WTC11 (cell line): ENCODE measurements around the gene SRGAP1. TPM values are rescaled to one million over a fixed set of nuclear protein-coding genes. Genes with fewer than 3 reads are reported as not detected.

Experiments
- ATAC-seq: fragments of 200-7000 bp; cut with Tn5 transposase; 2 replicates; pipeline ENCODE4 v1.10.0; 2021; ENCODE audit warnings: mild to moderate bottlenecking, moderate library complexity
- CTCF ChIA-PET: fragments of 300-600 bp; sonication (Branson Sonifier 250); formaldehyde crosslinking; loops from one replicate; lab custom pipeline; 2021; ENCODE audit warnings: antibody characterized with exemption; lab: Charles Lee
- POLR2A ChIA-PET: fragments of 350-600 bp; sonication (Branson Sonifier 250); formaldehyde crosslinking; loops from one replicate; lab custom pipeline; 2021; ENCODE audit warnings: antibody characterized with exemption; lab: Charles Lee
- DNase-seq: peaks from one replicate; pipeline ENCODE4 v3.0.0; 2021; ENCODE audit warnings: low spot score
- H3K27ac Mint-ChIP-seq: 2 replicates; pipeline ENCODE4 v1.8.0; 2021; ENCODE audit warnings: mixed read lengths
- H3K27me3 Mint-ChIP-seq: 2 replicates; pipeline ENCODE4 v1.8.0; 2021; ENCODE audit warnings: low read depth, mild to moderate bottlenecking, moderate library complexity, mixed read lengths
- H3K36me3 Mint-ChIP-seq: 2 replicates; pipeline ENCODE4 v1.8.0; 2021; ENCODE audit warnings: mixed read lengths
- H3K4me1 Mint-ChIP-seq: 2 replicates; pipeline ENCODE4 v1.8.0; 2022; ENCODE audit warnings: mixed read lengths
- H3K4me3 Mint-ChIP-seq: 2 replicates; pipeline ENCODE4 v1.8.0; 2021; ENCODE audit warnings: mild to moderate bottlenecking, moderate library complexity, mixed read lengths
- H3K9me3 Mint-ChIP-seq: 2 replicates; pipeline ENCODE4 v1.8.0; 2021; ENCODE audit warnings: mixed read lengths
- ATF1 ChIP-seq: sonication (generic); formaldehyde crosslinking; IDR thresholded peaks from 2 replicates; pipeline ENCODE4 v1.8.1; 2023; ENCODE audit warnings: mild to moderate bottlenecking, moderate library complexity, missing genetic modification reagents
- CREM ChIP-seq: sonication (generic); formaldehyde crosslinking; IDR thresholded peaks from 2 replicates; pipeline ENCODE4 v1.8.1; 2022; ENCODE audit warnings: mild to moderate bottlenecking, missing genetic modification reagents, moderate library complexity
- FOXK1 ChIP-seq: sonication (generic); formaldehyde crosslinking; IDR thresholded peaks from 2 replicates; pipeline ENCODE4 v1.8.0; 2022; ENCODE audit warnings: mild to moderate bottlenecking, moderate library complexity, missing genetic modification reagents
- NFYB ChIP-seq: sonication (generic); formaldehyde crosslinking; conservative IDR thresholded peaks from 2 replicates; pipeline ENCODE4 v1.8.0; 2022; ENCODE audit warnings: low read depth, missing genetic modification reagents
- NR2C2 ChIP-seq: sonication (generic); formaldehyde crosslinking; IDR thresholded peaks from 2 replicates; pipeline ENCODE4 v1.8.0; 2022; ENCODE audit warnings: mild to moderate bottlenecking, missing genetic modification reagents
- SMAD3 ChIP-seq: sonication (generic); formaldehyde crosslinking; IDR thresholded peaks from 2 replicates; pipeline ENCODE4 v1.8.0; 2022; ENCODE audit warnings: missing genetic modification reagents, mild to moderate bottlenecking, borderline replicate concordance
- TCF7 ChIP-seq: sonication (generic); formaldehyde crosslinking; IDR thresholded peaks from 2 replicates; pipeline ENCODE4 v1.8.0; 2022; ENCODE audit warnings: mild to moderate bottlenecking, low read depth, missing genetic modification reagents, moderate library complexity
- ZNF138 ChIP-seq: sonication (generic); formaldehyde crosslinking; conservative IDR thresholded peaks from 2 replicates; pipeline ENCODE4 v1.8.1; 2022; ENCODE audit warnings: mild to moderate bottlenecking, moderate library complexity, missing genetic modification reagents
- ZNF317 ChIP-seq: sonication (generic); formaldehyde crosslinking; IDR thresholded peaks from 2 replicates; pipeline ENCODE4 v1.8.1; 2023; ENCODE audit warnings: low read depth, mild to moderate bottlenecking, moderate library complexity, missing genetic modification reagents, borderline replicate concordance
- total RNA-seq: library from RNA; stranded (reverse); gene quantifications from 3 replicates; pipeline ENCODE4 v1.2.3, GENCODE V29; 2021
- TF ChIP-seq, protein P1 (sequence below): sonication (generic); formaldehyde crosslinking; IDR thresholded peaks from 2 replicates; pipeline ENCODE4 v1.8.0; 2023; ENCODE audit warnings: missing genetic modification reagents
- TF ChIP-seq, protein P2 (sequence below): sonication (generic); formaldehyde crosslinking; IDR thresholded peaks from 2 replicates; pipeline ENCODE4 v1.8.1; 2023; ENCODE audit warnings: mild to moderate bottlenecking, missing genetic modification reagents
- TF ChIP-seq, protein P3 (sequence below): sonication (generic); formaldehyde crosslinking; IDR thresholded peaks from 2 replicates; pipeline ENCODE4 v1.8.0; 2022; ENCODE audit warnings: mild to moderate bottlenecking, missing genetic modification reagents
- TF ChIP-seq, protein P4 (sequence below): sonication (generic); formaldehyde crosslinking; IDR thresholded peaks from 2 replicates; pipeline ENCODE4 v1.8.0; 2022; ENCODE audit warnings: missing genetic modification reagents
- TF ChIP-seq, protein P5 (sequence below): sonication (generic); formaldehyde crosslinking; IDR thresholded peaks from 2 replicates; pipeline ENCODE4 v1.8.1; 2023; ENCODE audit warnings: mild to moderate bottlenecking, moderate library complexity, missing genetic modification reagents
- TF ChIP-seq, protein P6 (sequence below): sonication (generic); formaldehyde crosslinking; conservative IDR thresholded peaks from 2 replicates; pipeline ENCODE4 v1.8.1; 2023; ENCODE audit warnings: mild to moderate bottlenecking, low read depth, missing genetic modification reagents, moderate library complexity
- TF ChIP-seq, protein P7 (sequence below): sonication (generic); formaldehyde crosslinking; IDR thresholded peaks from 2 replicates; pipeline ENCODE4 v1.8.0; 2023; ENCODE audit warnings: mild to moderate bottlenecking, missing genetic modification reagents
- TF ChIP-seq, protein P8 (sequence below): sonication (generic); formaldehyde crosslinking; conservative IDR thresholded peaks from 2 replicates; pipeline ENCODE4 v1.8.1; 2022; ENCODE audit warnings: mild to moderate bottlenecking, missing genetic modification reagents
- TF ChIP-seq, protein P9 (sequence below): sonication (generic); formaldehyde crosslinking; IDR thresholded peaks from 2 replicates; pipeline ENCODE4 v1.8.0; 2022; ENCODE audit warnings: mild to moderate bottlenecking, missing genetic modification reagents

SRGAP1 gene
- total RNA-seq, 1 experiment from 2014 or later = 10.3 TPM

DNA sequence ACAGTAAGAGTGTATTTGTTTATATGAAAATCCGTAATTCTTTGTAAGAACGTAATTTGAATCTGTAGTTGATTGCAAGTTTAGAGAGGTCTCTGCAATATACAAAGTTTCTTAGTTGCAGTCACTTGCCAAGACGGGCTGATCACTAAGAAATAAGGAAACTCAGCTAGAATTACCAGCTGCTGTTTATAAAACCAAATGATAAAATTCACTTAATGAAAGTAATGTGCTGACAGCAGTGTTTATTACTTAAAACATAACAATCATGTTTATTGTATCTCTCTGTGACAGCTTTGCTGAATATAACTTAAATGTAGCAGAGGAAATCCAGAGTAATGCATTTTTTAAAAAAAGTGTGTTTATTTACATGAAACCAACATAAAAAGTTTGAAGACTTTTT, 31.2 kb downstream of the SRGAP1 start (continued):
- TF ChIP-seq NR2C2 (CRISPR knock-in tag) (no peak), ZNF317 (CRISPR knock-in tag) (no peak)
- TF ChIP-seq, protein P1, sequence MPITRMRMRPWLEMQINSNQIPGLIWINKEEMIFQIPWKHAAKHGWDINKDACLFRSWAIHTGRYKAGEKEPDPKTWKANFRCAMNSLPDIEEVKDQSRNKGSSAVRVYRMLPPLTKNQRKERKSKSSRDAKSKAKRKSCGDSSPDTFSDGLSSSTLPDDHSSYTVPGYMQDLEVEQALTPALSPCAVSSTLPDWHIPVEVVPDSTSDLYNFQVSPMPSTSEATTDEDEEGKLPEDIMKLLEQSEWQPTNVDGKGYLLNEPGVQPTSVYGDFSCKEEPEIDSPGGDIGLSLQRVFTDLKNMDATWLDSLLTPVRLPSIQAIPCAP = no peak
- TF ChIP-seq, protein P2, sequence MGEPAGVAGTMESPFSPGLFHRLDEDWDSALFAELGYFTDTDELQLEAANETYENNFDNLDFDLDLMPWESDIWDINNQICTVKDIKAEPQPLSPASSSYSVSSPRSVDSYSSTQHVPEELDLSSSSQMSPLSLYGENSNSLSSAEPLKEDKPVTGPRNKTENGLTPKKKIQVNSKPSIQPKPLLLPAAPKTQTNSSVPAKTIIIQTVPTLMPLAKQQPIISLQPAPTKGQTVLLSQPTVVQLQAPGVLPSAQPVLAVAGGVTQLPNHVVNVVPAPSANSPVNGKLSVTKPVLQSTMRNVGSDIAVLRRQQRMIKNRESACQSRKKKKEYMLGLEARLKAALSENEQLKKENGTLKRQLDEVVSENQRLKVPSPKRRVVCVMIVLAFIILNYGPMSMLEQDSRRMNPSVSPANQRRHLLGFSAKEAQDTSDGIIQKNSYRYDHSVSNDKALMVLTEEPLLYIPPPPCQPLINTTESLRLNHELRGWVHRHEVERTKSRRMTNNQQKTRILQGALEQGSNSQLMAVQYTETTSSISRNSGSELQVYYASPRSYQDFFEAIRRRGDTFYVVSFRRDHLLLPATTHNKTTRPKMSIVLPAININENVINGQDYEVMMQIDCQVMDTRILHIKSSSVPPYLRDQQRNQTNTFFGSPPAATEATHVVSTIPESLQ (CRISPR knock-in tag) = no peak
- TF ChIP-seq, protein P3, sequence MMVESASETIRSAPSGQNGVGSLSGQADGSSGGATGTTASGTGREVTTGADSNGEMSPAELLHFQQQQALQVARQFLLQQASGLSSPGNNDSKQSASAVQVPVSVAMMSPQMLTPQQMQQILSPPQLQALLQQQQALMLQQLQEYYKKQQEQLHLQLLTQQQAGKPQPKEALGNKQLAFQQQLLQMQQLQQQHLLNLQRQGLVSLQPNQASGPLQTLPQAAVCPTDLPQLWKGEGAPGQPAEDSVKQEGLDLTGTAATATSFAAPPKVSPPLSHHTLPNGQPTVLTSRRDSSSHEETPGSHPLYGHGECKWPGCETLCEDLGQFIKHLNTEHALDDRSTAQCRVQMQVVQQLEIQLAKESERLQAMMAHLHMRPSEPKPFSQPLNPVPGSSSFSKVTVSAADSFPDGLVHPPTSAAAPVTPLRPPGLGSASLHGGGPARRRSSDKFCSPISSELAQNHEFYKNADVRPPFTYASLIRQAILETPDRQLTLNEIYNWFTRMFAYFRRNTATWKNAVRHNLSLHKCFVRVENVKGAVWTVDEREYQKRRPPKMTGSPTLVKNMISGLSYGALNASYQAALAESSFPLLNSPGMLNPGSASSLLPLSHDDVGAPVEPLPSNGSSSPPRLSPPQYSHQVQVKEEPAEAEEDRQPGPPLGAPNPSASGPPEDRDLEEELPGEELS (CRISPR knock-in tag) = no peak
- TF ChIP-seq, protein P4, sequence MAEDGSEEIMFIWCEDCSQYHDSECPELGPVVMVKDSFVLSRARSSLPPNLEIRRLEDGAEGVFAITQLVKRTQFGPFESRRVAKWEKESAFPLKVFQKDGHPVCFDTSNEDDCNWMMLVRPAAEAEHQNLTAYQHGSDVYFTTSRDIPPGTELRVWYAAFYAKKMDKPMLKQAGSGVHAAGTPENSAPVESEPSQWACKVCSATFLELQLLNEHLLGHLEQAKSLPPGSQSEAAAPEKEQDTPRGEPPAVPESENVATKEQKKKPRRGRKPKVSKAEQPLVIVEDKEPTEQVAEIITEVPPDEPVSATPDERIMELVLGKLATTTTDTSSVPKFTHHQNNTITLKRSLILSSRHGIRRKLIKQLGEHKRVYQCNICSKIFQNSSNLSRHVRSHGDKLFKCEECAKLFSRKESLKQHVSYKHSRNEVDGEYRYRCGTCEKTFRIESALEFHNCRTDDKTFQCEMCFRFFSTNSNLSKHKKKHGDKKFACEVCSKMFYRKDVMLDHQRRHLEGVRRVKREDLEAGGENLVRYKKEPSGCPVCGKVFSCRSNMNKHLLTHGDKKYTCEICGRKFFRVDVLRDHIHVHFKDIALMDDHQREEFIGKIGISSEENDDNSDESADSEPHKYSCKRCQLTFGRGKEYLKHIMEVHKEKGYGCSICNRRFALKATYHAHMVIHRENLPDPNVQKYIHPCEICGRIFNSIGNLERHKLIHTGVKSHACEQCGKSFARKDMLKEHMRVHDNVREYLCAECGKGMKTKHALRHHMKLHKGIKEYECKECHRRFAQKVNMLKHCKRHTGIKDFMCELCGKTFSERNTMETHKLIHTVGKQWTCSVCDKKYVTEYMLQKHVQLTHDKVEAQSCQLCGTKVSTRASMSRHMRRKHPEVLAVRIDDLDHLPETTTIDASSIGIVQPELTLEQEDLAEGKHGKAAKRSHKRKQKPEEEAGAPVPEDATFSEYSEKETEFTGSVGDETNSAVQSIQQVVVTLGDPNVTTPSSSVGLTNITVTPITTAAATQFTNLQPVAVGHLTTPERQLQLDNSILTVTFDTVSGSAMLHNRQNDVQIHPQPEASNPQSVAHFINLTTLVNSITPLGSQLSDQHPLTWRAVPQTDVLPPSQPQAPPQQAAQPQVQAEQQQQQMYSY (CRISPR knock-in tag) = no peak
- TF ChIP-seq, protein P5, sequence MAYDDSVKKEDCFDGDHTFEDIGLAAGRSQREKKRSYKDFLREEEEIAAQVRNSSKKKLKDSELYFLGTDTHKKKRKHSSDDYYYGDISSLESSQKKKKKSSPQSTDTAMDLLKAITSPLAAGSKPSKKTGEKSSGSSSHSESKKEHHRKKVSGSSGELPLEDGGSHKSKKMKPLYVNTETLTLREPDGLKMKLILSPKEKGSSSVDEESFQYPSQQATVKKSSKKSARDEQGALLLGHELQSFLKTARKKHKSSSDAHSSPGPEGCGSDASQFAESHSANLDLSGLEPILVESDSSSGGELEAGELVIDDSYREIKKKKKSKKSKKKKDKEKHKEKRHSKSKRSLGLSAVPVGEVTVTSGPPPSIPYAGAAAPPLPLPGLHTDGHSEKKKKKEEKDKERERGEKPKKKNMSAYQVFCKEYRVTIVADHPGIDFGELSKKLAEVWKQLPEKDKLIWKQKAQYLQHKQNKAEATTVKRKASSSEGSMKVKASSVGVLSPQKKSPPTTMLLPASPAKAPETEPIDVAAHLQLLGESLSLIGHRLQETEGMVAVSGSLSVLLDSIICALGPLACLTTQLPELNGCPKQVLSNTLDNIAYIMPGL (CRISPR knock-in tag) = no peak

DNA sequence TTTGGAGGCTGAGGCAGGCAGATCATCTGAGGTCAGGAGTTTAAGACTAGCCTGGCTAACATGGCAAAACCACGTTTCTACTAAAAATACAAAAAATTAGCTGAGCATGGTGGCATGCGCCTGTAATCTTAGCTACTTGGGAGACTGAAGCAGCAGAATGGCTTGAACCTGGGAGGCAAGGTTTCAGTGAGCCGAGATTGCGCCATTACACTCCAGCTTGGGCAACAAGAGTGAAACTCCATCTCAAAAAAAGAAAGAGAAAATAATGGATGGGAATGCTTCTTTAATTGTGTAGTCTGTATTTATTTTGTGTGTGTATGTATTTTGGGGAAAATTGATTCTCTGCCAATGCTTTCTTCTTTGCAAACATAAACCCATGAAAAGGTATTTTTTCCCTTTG, 32.5 kb downstream of the SRGAP1 start:
- ATAC-seq (no peak), DNase-seq (no peak)
- POLR2A ChIA-PET = no interaction called here
- CTCF ChIA-PET = no interaction called here
- Mint-ChIP-seq H3K27me3 (no peaks in the 10 kb centered on the region), H3K27ac (no peak overlapping the region; the same call in 1 of the 2 replicates), H3K4me1 (peaks cover 11% of the 10 kb centered on the region), H3K36me3 (no peaks in the 10 kb centered on the region), H3K4me3 (no peak overlapping the region), H3K9me3 (no peaks in the 10 kb centered on the region)
- TF ChIP-seq ATF1 (CRISPR knock-in tag) (no peak), FOXK1 (CRISPR knock-in tag) (no peak), NFYB (CRISPR knock-in tag) (no peak), CREM (CRISPR knock-in tag) (no peak), ZNF138 (CRISPR knock-in tag) (no peak), SMAD3 (no peak), TCF7 (CRISPR knock-in tag) (no peak)
- TF ChIP-seq, protein P6, sequence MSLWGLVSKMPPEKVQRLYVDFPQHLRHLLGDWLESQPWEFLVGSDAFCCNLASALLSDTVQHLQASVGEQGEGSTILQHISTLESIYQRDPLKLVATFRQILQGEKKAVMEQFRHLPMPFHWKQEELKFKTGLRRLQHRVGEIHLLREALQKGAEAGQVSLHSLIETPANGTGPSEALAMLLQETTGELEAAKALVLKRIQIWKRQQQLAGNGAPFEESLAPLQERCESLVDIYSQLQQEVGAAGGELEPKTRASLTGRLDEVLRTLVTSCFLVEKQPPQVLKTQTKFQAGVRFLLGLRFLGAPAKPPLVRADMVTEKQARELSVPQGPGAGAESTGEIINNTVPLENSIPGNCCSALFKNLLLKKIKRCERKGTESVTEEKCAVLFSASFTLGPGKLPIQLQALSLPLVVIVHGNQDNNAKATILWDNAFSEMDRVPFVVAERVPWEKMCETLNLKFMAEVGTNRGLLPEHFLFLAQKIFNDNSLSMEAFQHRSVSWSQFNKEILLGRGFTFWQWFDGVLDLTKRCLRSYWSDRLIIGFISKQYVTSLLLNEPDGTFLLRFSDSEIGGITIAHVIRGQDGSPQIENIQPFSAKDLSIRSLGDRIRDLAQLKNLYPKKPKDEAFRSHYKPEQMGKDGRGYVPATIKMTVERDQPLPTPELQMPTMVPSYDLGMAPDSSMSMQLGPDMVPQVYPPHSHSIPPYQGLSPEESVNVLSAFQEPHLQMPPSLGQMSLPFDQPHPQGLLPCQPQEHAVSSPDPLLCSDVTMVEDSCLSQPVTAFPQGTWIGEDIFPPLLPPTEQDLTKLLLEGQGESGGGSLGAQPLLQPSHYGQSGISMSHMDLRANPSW (CRISPR knock-in tag) = no peak
- TF ChIP-seq, protein P1 = no peak
- TF ChIP-seq, protein P7, sequence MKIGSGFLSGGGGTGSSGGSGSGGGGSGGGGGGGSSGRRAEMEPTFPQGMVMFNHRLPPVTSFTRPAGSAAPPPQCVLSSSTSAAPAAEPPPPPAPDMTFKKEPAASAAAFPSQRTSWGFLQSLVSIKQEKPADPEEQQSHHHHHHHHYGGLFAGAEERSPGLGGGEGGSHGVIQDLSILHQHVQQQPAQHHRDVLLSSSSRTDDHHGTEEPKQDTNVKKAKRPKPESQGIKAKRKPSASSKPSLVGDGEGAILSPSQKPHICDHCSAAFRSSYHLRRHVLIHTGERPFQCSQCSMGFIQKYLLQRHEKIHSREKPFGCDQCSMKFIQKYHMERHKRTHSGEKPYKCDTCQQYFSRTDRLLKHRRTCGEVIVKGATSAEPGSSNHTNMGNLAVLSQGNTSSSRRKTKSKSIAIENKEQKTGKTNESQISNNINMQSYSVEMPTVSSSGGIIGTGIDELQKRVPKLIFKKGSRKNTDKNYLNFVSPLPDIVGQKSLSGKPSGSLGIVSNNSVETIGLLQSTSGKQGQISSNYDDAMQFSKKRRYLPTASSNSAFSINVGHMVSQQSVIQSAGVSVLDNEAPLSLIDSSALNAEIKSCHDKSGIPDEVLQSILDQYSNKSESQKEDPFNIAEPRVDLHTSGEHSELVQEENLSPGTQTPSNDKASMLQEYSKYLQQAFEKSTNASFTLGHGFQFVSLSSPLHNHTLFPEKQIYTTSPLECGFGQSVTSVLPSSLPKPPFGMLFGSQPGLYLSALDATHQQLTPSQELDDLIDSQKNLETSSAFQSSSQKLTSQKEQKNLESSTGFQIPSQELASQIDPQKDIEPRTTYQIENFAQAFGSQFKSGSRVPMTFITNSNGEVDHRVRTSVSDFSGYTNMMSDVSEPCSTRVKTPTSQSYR (CRISPR knock-in tag) = no peak
- TF ChIP-seq, protein P8, sequence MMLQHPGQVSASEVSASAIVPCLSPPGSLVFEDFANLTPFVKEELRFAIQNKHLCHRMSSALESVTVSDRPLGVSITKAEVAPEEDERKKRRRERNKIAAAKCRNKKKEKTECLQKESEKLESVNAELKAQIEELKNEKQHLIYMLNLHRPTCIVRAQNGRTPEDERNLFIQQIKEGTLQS (CRISPR knock-in tag) = no peak
- TF ChIP-seq, protein P9, sequence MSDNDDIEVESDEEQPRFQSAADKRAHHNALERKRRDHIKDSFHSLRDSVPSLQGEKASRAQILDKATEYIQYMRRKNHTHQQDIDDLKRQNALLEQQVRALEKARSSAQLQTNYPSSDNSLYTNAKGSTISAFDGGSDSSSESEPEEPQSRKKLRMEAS = no peak
